Measurements from ENCODE around the gene DNAH10. TPM values are rescaled to one million over a fixed set of nuclear protein-coding genes. Genes with fewer than 3 reads are reported as not detected.

Gene DNAH10
- total RNA-seq, 4 donors from 2014 or later: under 0.01 to 1.7 (median 0.28) TPM

- no peak for DNase-seq
- no peaks in the 10 kb centered on the region for H3K9me3 ChIP-seq
- H3K36me3 ChIP-seq: no peaks in the 10 kb centered on the region
- TF ChIP-seq POLR2A (IDR thresholded peaks at IDR 0.05): no peak
- TF ChIP-seq CTCF (IDR thresholded peaks at IDR 0.05): no peak
- H3K4me1 ChIP-seq: no peaks in the 10 kb centered on the region
- no peak overlapping the region for H3K4me3 ChIP-seq
- H3K27me3 ChIP-seq: no peaks in the 10 kb centered on the region
- H3K27ac ChIP-seq: no peak overlapping the region
Measured at GRCh38 chr12:123914726-123915333, 152.7 kb downstream of the DNAH10 start.

- no peaks in the 10 kb centered on the region for H3K36me3 ChIP-seq
Measured at GRCh38 chr12:123916729-123917128, 154.6 kb downstream of the DNAH10 start.

GRCh38 chr12:123917337-123917850 is 155.3 kb downstream of the DNAH10 start:
- H3K27me3 ChIP-seq: no peaks in the 10 kb centered on the region
- DNase-seq: peak in 1 of 3 donors; percentile 27
- no peaks in the 10 kb centered on the region for H3K4me1 ChIP-seq
- H3K4me3 ChIP-seq: no peak overlapping the region
- TF ChIP-seq POLR2A (IDR thresholded peaks at IDR 0.05): no peak
- TF ChIP-seq CTCF (IDR thresholded peaks at IDR 0.05): no peak
- H3K27ac ChIP-seq: no peak overlapping the region
- no peaks in the 10 kb centered on the region for H3K36me3 ChIP-seq
- no peaks in the 10 kb centered on the region for H3K9me3 ChIP-seq

More at GRCh38 chr12:123916729-123917128, 154.6 kb downstream of the DNAH10 start:
- H3K4me1 ChIP-seq: no peaks in the 10 kb centered on the region
- H3K27me3 ChIP-seq: no peaks in the 10 kb centered on the region
- TF ChIP-seq POLR2A (IDR thresholded peaks at IDR 0.05) (no peak), CTCF (IDR thresholded peaks at IDR 0.05) (no peak)
- no peak overlapping the region for H3K27ac ChIP-seq
- DNase-seq: peak in 1 of 3 donors; percentile 13
- no peak overlapping the region for H3K4me3 ChIP-seq
- H3K9me3 ChIP-seq: no peaks in the 10 kb centered on the region

- no peaks in the 10 kb centered on the region for H3K27me3 ChIP-seq
- H3K9me3 ChIP-seq: no peaks in the 10 kb centered on the region
- no peak overlapping the region for H3K27ac ChIP-seq
- DNase-seq: no peak
- H3K4me1 ChIP-seq: no peaks in the 10 kb centered on the region
- TF ChIP-seq CTCF (IDR thresholded peaks at IDR 0.05): no peak
- no peak for TF ChIP-seq POLR2A (IDR thresholded peaks at IDR 0.05)
- H3K4me3 ChIP-seq: no peak overlapping the region
- H3K36me3 ChIP-seq: no peaks in the 10 kb centered on the region
Measured at GRCh38 chr12:123919980-123920360, 157.9 kb downstream of the DNAH10 start.

- no peaks in the 10 kb centered on the region for H3K4me1 ChIP-seq
- H3K27me3 ChIP-seq: no peaks in the 10 kb centered on the region
- H3K27ac ChIP-seq: no peak overlapping the region
- H3K36me3 ChIP-seq: no peaks in the 10 kb centered on the region
- DNase-seq: no peak
- no peak overlapping the region for H3K4me3 ChIP-seq
- TF ChIP-seq POLR2A (IDR thresholded peaks at IDR 0.05): no peak
- no peaks in the 10 kb centered on the region for H3K9me3 ChIP-seq
Measured at GRCh38 chr12:123923038-123923437, 160.9 kb downstream of the DNAH10 start.

- Histone ChIP-seq H3K36me3 (no peaks in the 10 kb centered on the region), H3K27me3 (no peaks in the 10 kb centered on the region), H3K4me1 (no peaks in the 10 kb centered on the region), H3K27ac (no peak overlapping the region), H3K4me3 (no peak overlapping the region), H3K9me3 (no peaks in the 10 kb centered on the region)
- TF ChIP-seq POLR2A (IDR thresholded peaks at IDR 0.05) (no peak), CTCF (IDR thresholded peaks at IDR 0.05) (no peak)
- no peak for DNase-seq
Measured at GRCh38 chr12:123923927-123924326, 161.8 kb downstream of the DNAH10 start.
